HCT116 (cell line): Measurements from ENCODE around the gene COBL. TPM values are rescaled to one million over a fixed set of nuclear protein-coding genes. Genes with fewer than 3 reads are reported as not detected.

ENCODE experiments used
- ATAC-seq: fragments of 200-7000 bp; cut with Tn5 transposase; 2 replicates; pipeline ENCODE4 v1.9.1; 2020; ENCODE audit warnings: mild to moderate bottlenecking, moderate library complexity
- BruUV-seq: library from RNA; stranded (reverse); fragments of 400-500 nt; replicated peaks from 2 replicates; lab custom pipeline; 2021; lab: Mats Ljungman, UMichigan
- CTCF ChIA-PET: fragments of 300-600 bp; sonication (Branson Sonifier 250); formaldehyde crosslinking; loops from one replicate; lab custom pipeline; 2021; ENCODE audit warnings: antibody characterized with exemption; lab: Charles Lee
- POLR2A ChIA-PET: fragments of 300-600, 350-600 bp; sonication (Branson Sonifier 250); formaldehyde crosslinking; loops from one replicate; lab custom pipeline; 2021; ENCODE audit warnings: antibody characterized with exemption; lab: Charles Lee
- RAD21 ChIA-PET, 2 experiments: fragments of 300-600 bp; sonication (Branson Sonifier 250); formaldehyde crosslinking; loops; one replicate each; lab custom pipeline; 2023; ENCODE audit warnings: low total read pairs in 2 of 2; ENCODE audit not compliant: uncharacterized antibody in 2 of 2, unreplicated experiment in 2 of 2, low non-redundant PET in 1 of 2; lab: Charles Lee
- DNase-seq: peaks from one replicate; pipeline ENCODE4 v3.0.0-alpha.2; 2010; ENCODE audit warnings: low read depth, low spot score
- H2AFZ ChIP-seq: fragments of 200-600 bp; shearing (Covaris generic), sonication (generic); 2 replicates; pipeline ENCODE4 v1.6.1; 2017; ENCODE audit warnings: low read depth, mixed run types, mixed read lengths, antibody characterized with exemption, low read length; ENCODE audit not compliant: poor library complexity, severe bottlenecking
- H3K27ac ChIP-seq: 2 replicates; pipeline ENCODE4 v1.5.1; 2012; ENCODE audit warnings: low read depth, low read length
- H3K27me3 ChIP-seq: fragments of 200-600 bp; sonication (generic); 2 replicates; pipeline ENCODE4 v1.6.1; 2016; ENCODE audit warnings: mixed run types, low read length, mixed read lengths; ENCODE audit not compliant: insufficient read depth
- H3K36me3 ChIP-seq, 2 experiments: fragments of 200-500 bp in 1 of 2; fragments of 200-600 bp in 1 of 2; sonication (Bioruptor generic) in 1 of 2; sonication (generic) in 1 of 2; 2 replicates each; pipeline versions ENCODE4 v1.5.1 to v1.6.1; 2014 to 2016; ENCODE audit warnings: low read length in 2 of 2, inconsistent platforms in 1 of 2, mixed read lengths in 1 of 2, mixed run types in 1 of 2; ENCODE audit not compliant: insufficient read depth in 2 of 2, control insufficient read depth in 1 of 2
- H3K4me1 ChIP-seq, 2 experiments: fragments of 200-600 bp in 1 of 2; sonication (generic) in 1 of 2; 2 replicates each; pipeline versions ENCODE4 v1.5.1 to v1.6.1; 2012 to 2017; ENCODE audit warnings: low read length in 2 of 2, inconsistent platforms in 1 of 2, mild to moderate bottlenecking in 1 of 2, mixed read lengths in 1 of 2, mixed run types in 1 of 2, moderate library complexity in 1 of 2; ENCODE audit not compliant: insufficient read depth in 2 of 2, control insufficient read depth in 1 of 2
- H3K4me2 ChIP-seq: fragments of 200-600 bp; sonication (generic); 2 replicates; pipeline ENCODE4 v1.6.1; 2017; ENCODE audit warnings: mixed run types, low read length, mixed read lengths
- H3K4me3 ChIP-seq, 2 experiments: fragments of 200-600 bp in 1 of 2; sonication (generic) in 1 of 2; replicated peaks in 1 of 2; 2 replicates each; pipeline ENCODE4 v1.5.1; 2011 to 2016; ENCODE audit warnings: low read length in 2 of 2, control low read depth in 1 of 2, low read depth in 1 of 2, mild to moderate bottlenecking in 1 of 2, mixed read lengths in 1 of 2, mixed run types in 1 of 2
- H3K79me2 ChIP-seq: fragments of 200-600 bp; sonication (generic); 2 replicates; pipeline ENCODE4 v1.6.1; 2017; ENCODE audit warnings: mild to moderate bottlenecking, mixed run types, low read length, moderate library complexity, mixed read lengths; ENCODE audit not compliant: insufficient read depth
- H3K9ac ChIP-seq: fragments of 200-600 bp; sonication (generic); 2 replicates; pipeline ENCODE4 v1.6.1; 2016; ENCODE audit warnings: low read length, mixed read lengths
- H3K9me2 ChIP-seq: fragments of 200-600 bp; sonication (generic), shearing (Covaris generic); 2 replicates; pipeline ENCODE4 v1.6.1; 2017; ENCODE audit warnings: mixed run types, mild to moderate bottlenecking, moderate library complexity; ENCODE audit not compliant: insufficient read depth
- H3K9me3 ChIP-seq, 2 experiments: fragments of 200-500 bp in 1 of 2; fragments of 200-600 bp in 1 of 2; sonication (Bioruptor generic) in 1 of 2; sonication (generic) in 1 of 2; 2 replicates each; pipeline ENCODE4 v1.6.1; 2014 to 2017; ENCODE audit warnings: low read length in 2 of 2, mixed read lengths in 2 of 2, inconsistent platforms in 1 of 2, low read depth in 1 of 2, mild to moderate bottlenecking in 1 of 2, mixed run types in 1 of 2, moderate library complexity in 1 of 2; ENCODE audit not compliant: control insufficient read depth in 1 of 2, insufficient read depth in 1 of 2
- H4K20me1 ChIP-seq: fragments of 200-600 bp; sonication (generic), shearing (Covaris generic); 2 replicates; pipeline ENCODE4 v1.6.1; 2017; ENCODE audit warnings: mixed run types, mild to moderate bottlenecking, moderate library complexity; ENCODE audit not compliant: insufficient read depth
- CBX3 ChIP-seq: IDR thresholded peaks from 2 replicates; pipeline ENCODE4 v1.6.1; 2012; ENCODE audit warnings: low read depth
- CTCF ChIP-seq, 3 experiments: fragments of 200-600 bp in 1 of 3; sonication (generic) in 1 of 3; IDR thresholded peaks in 2 of 3; conservative IDR thresholded peaks in 1 of 3; 2 replicates each; pipeline ENCODE4 v1.5.1; 2012 to 2017; ENCODE audit warnings: low read depth in 2 of 3, low read length in 2 of 3, antibody characterized with exemption in 1 of 3, borderline replicate concordance in 1 of 3, control low read depth in 1 of 3, mild to moderate bottlenecking in 1 of 3, mixed read lengths in 1 of 3, mixed run types in 1 of 3, moderate library complexity in 1 of 3; ENCODE audit not compliant: insufficient read depth in 1 of 3
- EZH2 ChIP-seq: fragments of 200-600 bp; sonication (generic); IDR thresholded peaks from 2 replicates; pipeline ENCODE4 v1.6.1; 2017; ENCODE audit warnings: antibody characterized with exemption, mixed run types
- EZH2phosphoT487 ChIP-seq: fragments of 200-600 bp; IDR thresholded peaks from 2 replicates; pipeline ENCODE4 v1.6.1; 2018; ENCODE audit warnings: antibody characterized with exemption, borderline replicate concordance
- FOSL1 ChIP-seq: IDR thresholded peaks from 2 replicates; pipeline ENCODE4 v1.6.1; 2012; ENCODE audit warnings: low read depth
- JUND ChIP-seq: IDR thresholded peaks from 2 replicates; pipeline ENCODE4 v1.6.1; 2012
- MAX ChIP-seq: IDR thresholded peaks from 2 replicates; pipeline ENCODE4 v1.6.1; 2012
- POLR2A ChIP-seq: IDR thresholded peaks from 2 replicates; pipeline ENCODE4 v1.7.0; 2011; ENCODE audit warnings: borderline replicate concordance; ENCODE audit not compliant: insufficient read depth, insufficient read length; ENCODE audit errors: extremely low read depth
- POLR2AphosphoS5 ChIP-seq: IDR thresholded peaks from 2 replicates; pipeline ENCODE4 v1.6.1; 2011; ENCODE audit warnings: mild to moderate bottlenecking, low read depth, low read length, moderate library complexity
- SIN3A ChIP-seq: IDR thresholded peaks from 2 replicates; pipeline ENCODE4 v1.6.1; 2012; ENCODE audit warnings: low read depth
- SRF ChIP-seq: IDR thresholded peaks from 2 replicates; pipeline ENCODE4 v1.6.1; 2012; ENCODE audit warnings: low read depth
- ZBTB33 ChIP-seq: IDR thresholded peaks from 2 replicates; pipeline ENCODE4 v1.6.1; 2011; ENCODE audit warnings: mild to moderate bottlenecking, low read length, moderate library complexity; ENCODE audit not compliant: insufficient replicate concordance; ENCODE audit errors: extremely low read depth
- intact Hi-C: fragments of 100-400 bp; cut with micrococcal nuclease; formaldehyde crosslinking; loops from 2 replicates; pipeline ENCODE4 v1.10.0; 2022
- total RNA-seq: library from RNA; stranded (reverse); gene quantifications from one replicate; pipeline ENCODE4 v1.2.1, GENCODE V29; 2021; ENCODE audit not compliant: unreplicated experiment

Gene COBL
- total RNA-seq, 1 experiment from 2014 or later: 19.3 TPM

GRCh38 chr7:51265066-51265907 is 51.3 kb downstream of the COBL start:
- Histone ChIP-seq H3K9me2 (no peaks in the 10 kb centered on the region), H3K79me2 (no peaks in the 10 kb centered on the region), H2AFZ (no peak overlapping the region), H3K9ac (no peak overlapping the region), H3K4me2 (no peak overlapping the region), H3K4me3 (no peak overlapping the region), H3K9me3 (no peaks in the 10 kb centered on the region), H3K27ac (no peak overlapping the region), H3K4me1 (peaks cover 15 to 19% of the 10 kb centered on the region in 2 experiments), H3K36me3 (no peaks in the 10 kb centered on the region), H3K27me3 (no peaks in the 10 kb centered on the region), H4K20me1 (no peaks in the 10 kb centered on the region)
- ChIA-PET RAD21 (no interaction called here), CTCF (no interaction called here), POLR2A (no interaction called here)
- DNase-seq (no peak), ATAC-seq (no peak; the same call in 1 of the 2 replicates)
- intact Hi-C loops: no loop called here
- BruUV-seq: no TSS peak
- TF ChIP-seq CTCF (IDR thresholded peaks at IDR 0.05 in 2 of 3, conservative IDR thresholded peaks at IDR 0.05 in 1 of 3; ENCODE audit: borderline replicate concordance in 1 of 3, insufficient read depth in 1 of 3, low read depth in 2 of 3, low read length in 2 of 3): no peak
- no peak for TF ChIP-seq SIN3A
- no peak for TF ChIP-seq EZH2
- TF ChIP-seq MAX: no peak
- TF ChIP-seq JUND: no peak
- TF ChIP-seq SRF: no peak
- no peak for TF ChIP-seq EZH2phosphoT487
- TF ChIP-seq ZBTB33: no peak
- no peak for TF ChIP-seq FOSL1
- TF ChIP-seq CBX3: no peak
- no peak for TF ChIP-seq POLR2A
- no peak for TF ChIP-seq POLR2AphosphoS5
